ENCODE results near the gene SRP14. TPM values are rescaled to one million over a fixed set of nuclear protein-coding genes. Genes with fewer than 3 reads are reported as not detected.

SRP14 gene
- total RNA-seq, 1 experiment from 2014 or later: 223 TPM

DNA sequence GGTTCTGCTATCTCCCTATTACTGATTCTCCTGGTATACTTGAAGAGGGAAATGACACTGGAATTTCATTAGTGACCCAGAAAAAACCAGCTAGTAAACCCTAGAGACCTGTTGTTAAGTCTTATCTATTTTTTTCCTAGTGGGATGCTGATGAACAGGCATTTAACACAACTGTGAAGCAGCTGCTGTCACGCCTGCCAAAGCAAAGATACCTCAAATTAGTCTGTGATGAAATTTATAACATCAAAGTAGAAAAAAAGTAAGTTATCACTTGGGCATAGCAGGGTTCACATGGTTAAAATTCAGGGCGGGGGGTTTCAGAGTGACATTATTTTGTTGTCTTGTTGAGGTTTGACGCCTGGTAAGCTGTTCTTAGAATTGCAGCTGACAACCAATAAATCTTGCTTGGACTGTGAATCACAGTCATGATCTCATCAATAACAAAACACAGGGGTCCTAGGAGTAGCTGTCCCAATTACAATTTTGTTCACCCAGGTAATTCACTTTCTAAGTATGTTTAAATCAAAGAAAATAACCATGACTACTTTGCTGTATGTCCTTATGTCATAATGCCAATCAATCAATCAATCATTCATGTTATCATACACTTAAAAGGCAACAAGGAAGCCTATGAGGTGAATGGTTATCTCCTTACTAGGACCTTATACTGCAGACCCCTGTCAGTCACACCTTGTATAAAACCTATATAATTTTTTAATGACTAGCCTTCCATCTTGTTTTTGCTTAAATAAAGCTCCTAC, 4.6 kb downstream of the SRP14 start:
- H3K4me3 Mint-ChIP-seq (ENCODE audit: unreplicated experiment): no peak overlapping the region
- Histone ChIP-seq H3K4me1 (0 out of 2 replicates have a peak, but pooled peaks cover 4% of the 10 kb centered on the region), H3K9me3 (no peaks in the 10 kb centered on the region), H3K4me3 (ENCODE audit: low read depth, low read length) (no peak overlapping the region), H3K27me3 (replicated peaks; ENCODE audit: control insufficient read depth, insufficient read depth, low read length) (no peaks in the 10 kb centered on the region), H3K36me3 (ENCODE audit: control insufficient read depth, insufficient read depth, low read length) (no peaks in the 10 kb centered on the region; the same call in 1 of the 2 replicates)
- no TSS peak for BruUV-seq (replicated peaks)
- POLR2A ChIA-PET: no interaction called here
- CTCF ChIA-PET: no interaction called here
- no peak for TF ChIP-seq CTCF (IDR thresholded peaks at IDR 0.05; ENCODE audit: insufficient read depth in 1 of 2, low read depth in 1 of 2, low read length in 1 of 2, severe bottlenecking in 1 of 2, unreplicated experiment in 1 of 2)
- no peak for DNase-seq
- peaks cover 96% of the 10 kb centered on the region for H3K36me3 Mint-ChIP-seq (ENCODE audit: insufficient read depth, unreplicated experiment)
- H3K9me3 Mint-ChIP-seq (ENCODE audit: unreplicated experiment): no peaks in the 10 kb centered on the region
- no peaks in the 10 kb centered on the region for H3K4me1 Mint-ChIP-seq (ENCODE audit: low read depth, unreplicated experiment)
- H3K27ac Mint-ChIP-seq (ENCODE audit: unreplicated experiment): no peak overlapping the region
- intact Hi-C loops (cut with micrococcal nuclease; ENCODE audit: unreplicated experiment): no loop called here
- no peaks in the 10 kb centered on the region for H3K27me3 Mint-ChIP-seq (ENCODE audit: insufficient read depth, unreplicated experiment)

- CTCF ChIA-PET: no interaction called here
- Mint-ChIP-seq H3K9me3 (ENCODE audit: unreplicated experiment) (no peaks in the 10 kb centered on the region), H3K36me3 (ENCODE audit: insufficient read depth, unreplicated experiment) (peaks cover 89% of the 10 kb centered on the region), H3K27ac (ENCODE audit: unreplicated experiment) (no peak overlapping the region), H3K27me3 (ENCODE audit: insufficient read depth, unreplicated experiment) (no peaks in the 10 kb centered on the region), H3K4me1 (ENCODE audit: low read depth, unreplicated experiment) (no peaks in the 10 kb centered on the region), H3K4me3 (ENCODE audit: unreplicated experiment) (no peak overlapping the region)
- no peak for TF ChIP-seq CTCF (IDR thresholded peaks at IDR 0.05; ENCODE audit: insufficient read depth in 1 of 2, low read depth in 1 of 2, low read length in 1 of 2, severe bottlenecking in 1 of 2, unreplicated experiment in 1 of 2)
- Histone ChIP-seq H3K4me3 (ENCODE audit: low read depth, low read length) (no peak overlapping the region), H3K4me1 (no peaks in the 10 kb centered on the region), H3K9me3 (no peaks in the 10 kb centered on the region), H3K36me3 (ENCODE audit: control insufficient read depth, insufficient read depth, low read length) (no peaks in the 10 kb centered on the region; the same call in 1 of the 2 replicates), H3K27me3 (replicated peaks; ENCODE audit: control insufficient read depth, insufficient read depth, low read length) (no peaks in the 10 kb centered on the region)
- intact Hi-C loops (cut with micrococcal nuclease; ENCODE audit: unreplicated experiment): no loop called here
- POLR2A ChIA-PET: interaction anchor here (0.6 kb wide), 1 partner anchor 45 kb away, joined by 3 read pairs; no protein-coding TSS in a partner anchor
- DNase-seq: no peak
- no TSS peak for BruUV-seq (replicated peaks)
Measured at GRCh38 chr15:40032125-40032839, 6.7 kb downstream of the SRP14 start.

GRCh38 chr15:40031300-40031699, 7.7 kb downstream of the SRP14 start:
- H3K4me3 Mint-ChIP-seq (ENCODE audit: unreplicated experiment): no peak overlapping the region
- CTCF ChIA-PET: no interaction called here
- H3K36me3 Mint-ChIP-seq (ENCODE audit: insufficient read depth, unreplicated experiment): peaks cover 80% of the 10 kb centered on the region
- no peaks in the 10 kb centered on the region for H3K27me3 ChIP-seq (replicated peaks; ENCODE audit: control insufficient read depth, insufficient read depth, low read length)
- H3K9me3 ChIP-seq: no peaks in the 10 kb centered on the region
- H3K27me3 Mint-ChIP-seq (ENCODE audit: insufficient read depth, unreplicated experiment): no peaks in the 10 kb centered on the region
- intact Hi-C loops (cut with micrococcal nuclease; ENCODE audit: unreplicated experiment): no loop called here
- no peak overlapping the region for H3K27ac Mint-ChIP-seq (ENCODE audit: unreplicated experiment)
- no peaks in the 10 kb centered on the region for H3K4me1 Mint-ChIP-seq (ENCODE audit: low read depth, unreplicated experiment)
- BruUV-seq (replicated peaks): no TSS peak
- no peak for DNase-seq
- no peaks in the 10 kb centered on the region for H3K9me3 Mint-ChIP-seq (ENCODE audit: unreplicated experiment)
- POLR2A ChIA-PET: no interaction called here
- H3K4me1 ChIP-seq: no peaks in the 10 kb centered on the region
- H3K4me3 ChIP-seq (ENCODE audit: low read depth, low read length): no peak overlapping the region
- no peaks in the 10 kb centered on the region; the same call in 1 of the 2 replicates for H3K36me3 ChIP-seq (ENCODE audit: control insufficient read depth, insufficient read depth, low read length)
- TF ChIP-seq CTCF (IDR thresholded peaks at IDR 0.05; ENCODE audit: insufficient read depth in 1 of 2, low read depth in 1 of 2, low read length in 1 of 2, severe bottlenecking in 1 of 2, unreplicated experiment in 1 of 2): no peak

Data from Caco-2 (cell line).